GM21423 (cell line): Measurements from ENCODE around the gene MIPOL1.

Experiments
- ATAC-seq: cut with Tn5 transposase; IDR thresholded peaks from one replicate; pipeline ENCODE4 v1.9.1; 2021; ENCODE audit warnings: mild to moderate bottlenecking, moderate library complexity; ENCODE audit not compliant: unreplicated experiment

The MIPOL1 gene

DNA sequence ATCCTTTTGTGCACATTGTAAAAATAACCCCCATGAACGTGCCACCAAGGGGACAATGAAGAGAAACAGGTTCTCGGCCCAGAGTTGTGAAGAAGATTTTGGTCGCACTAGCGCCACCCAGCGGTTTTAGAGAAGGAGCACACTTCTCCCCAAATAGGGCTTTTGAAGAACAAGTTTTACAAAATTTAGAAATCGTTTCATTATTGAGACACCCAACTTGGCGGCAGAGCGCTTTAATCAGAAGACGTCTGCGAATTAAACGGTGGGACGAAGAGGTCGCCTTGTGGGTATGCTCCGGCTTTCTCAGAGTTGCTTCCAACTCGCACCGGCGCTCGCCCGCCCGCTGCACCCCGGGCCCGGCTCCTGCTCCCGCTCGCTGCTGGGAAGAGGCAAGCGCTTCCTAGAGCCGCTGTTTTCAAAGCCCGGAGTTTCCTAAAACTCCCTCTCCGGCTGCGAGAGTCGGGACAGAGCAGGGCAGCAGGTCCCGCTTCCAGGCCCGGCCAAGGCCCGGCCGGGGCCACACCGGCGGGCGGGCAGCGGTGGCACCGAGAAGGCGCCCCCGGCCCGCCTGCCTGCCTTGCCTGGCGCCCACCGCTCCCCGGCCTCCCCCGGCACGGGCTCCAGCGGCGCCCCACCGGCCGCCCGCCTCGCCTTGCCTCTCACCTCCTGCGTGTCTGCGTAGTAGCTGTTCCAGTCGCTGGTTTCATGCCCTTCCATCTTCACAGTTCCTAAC, 396.7 kb downstream of the MIPOL1 start:
- no peak for ATAC-seq

DNA sequence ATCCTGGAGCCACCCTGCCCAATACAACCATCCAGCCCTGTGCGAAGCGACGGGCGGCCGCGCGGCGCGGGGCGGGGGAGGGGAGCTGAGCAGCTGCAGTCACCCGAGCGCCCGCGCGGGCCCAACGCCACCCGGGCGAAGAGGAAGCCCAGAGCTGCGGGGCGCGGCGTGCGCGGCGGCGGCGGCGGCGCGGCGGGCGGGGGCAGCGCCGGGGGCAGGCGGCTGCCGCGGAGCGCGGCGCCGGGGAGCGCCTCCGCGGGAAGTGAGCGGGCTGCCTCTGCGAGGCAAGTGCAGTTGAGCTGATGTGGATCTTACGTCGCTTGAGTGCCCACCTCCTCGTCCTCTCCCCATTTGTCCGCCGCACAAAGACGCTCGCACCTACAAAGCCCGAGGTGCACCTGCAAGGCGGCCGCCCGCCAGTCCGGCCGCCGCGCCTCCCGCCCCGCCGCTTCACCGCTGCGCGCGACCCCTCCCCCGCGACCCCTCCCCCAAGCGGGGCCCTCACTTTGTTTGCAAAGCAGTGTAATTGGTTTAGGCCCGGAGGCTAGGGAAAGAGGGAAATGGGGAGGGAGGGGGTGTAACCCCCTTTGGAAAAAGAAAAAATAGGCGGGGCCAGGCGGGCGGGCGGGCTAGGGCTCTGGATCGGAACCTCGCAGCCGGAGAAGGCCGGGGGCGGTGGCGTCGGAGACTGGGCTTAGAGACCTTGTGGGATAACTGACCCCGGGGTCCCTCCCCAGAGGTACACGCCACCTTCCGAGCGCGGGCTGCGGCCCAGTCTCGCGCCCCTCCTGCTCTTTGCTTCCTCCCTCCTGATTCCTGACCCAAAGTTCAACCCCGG, 397.5 kb downstream of the MIPOL1 start, which contains the start of the genes FOXA1 and TTC6:
Gene FOXA1, minus strand, starts transcription at position 279 of the 838 bp plus-strand sequence. Its CDS starts 277 bp downstream, at position 2.
Gene TTC6, plus strand, starts transcription at position 659 of the 838 bp plus-strand sequence. CDS start 26,436 bp downstream, outside the sequence.
- ATAC-seq = no peak

DNA sequence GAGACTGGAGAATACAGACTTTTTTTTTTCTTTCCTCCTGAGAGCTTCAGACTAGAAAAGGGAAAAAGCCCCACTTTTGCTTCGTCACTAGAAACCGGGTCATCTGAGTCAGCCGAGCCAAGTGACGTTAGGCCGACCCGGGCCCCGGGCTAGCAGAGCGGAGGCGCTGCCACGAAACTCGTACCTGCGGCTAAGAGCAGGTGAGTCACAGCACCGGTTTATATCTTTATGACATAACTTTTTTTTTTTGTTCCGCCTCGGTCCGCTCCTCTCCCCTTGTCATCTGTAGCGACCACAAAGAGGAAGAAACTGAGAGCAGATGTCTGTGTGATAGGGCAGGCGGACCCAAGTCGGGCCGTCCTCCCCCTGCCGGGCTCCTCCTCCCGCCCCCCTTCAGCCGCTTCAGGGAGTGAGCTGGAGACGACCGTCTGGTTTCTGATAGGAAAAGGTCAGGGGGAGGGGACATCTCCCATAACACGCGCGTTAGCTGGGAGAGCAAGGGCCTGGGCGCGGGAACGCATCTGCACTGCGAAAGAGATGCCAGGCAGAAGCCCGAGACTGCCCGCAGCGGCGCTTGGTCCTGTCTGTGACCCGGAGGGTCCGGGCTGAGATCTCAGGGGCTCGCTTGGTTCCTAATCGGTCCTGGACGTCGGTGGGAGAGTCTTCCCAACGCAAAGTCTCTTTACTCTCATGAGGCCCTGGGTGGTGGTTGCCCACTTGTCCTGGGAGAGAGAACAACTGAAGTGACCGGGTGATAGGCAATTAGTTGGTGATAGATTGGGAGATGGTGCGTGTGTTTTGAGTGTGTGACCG, 398.3 kb downstream of the MIPOL1 start:
- ATAC-seq = peak; percentile 73

DNA sequence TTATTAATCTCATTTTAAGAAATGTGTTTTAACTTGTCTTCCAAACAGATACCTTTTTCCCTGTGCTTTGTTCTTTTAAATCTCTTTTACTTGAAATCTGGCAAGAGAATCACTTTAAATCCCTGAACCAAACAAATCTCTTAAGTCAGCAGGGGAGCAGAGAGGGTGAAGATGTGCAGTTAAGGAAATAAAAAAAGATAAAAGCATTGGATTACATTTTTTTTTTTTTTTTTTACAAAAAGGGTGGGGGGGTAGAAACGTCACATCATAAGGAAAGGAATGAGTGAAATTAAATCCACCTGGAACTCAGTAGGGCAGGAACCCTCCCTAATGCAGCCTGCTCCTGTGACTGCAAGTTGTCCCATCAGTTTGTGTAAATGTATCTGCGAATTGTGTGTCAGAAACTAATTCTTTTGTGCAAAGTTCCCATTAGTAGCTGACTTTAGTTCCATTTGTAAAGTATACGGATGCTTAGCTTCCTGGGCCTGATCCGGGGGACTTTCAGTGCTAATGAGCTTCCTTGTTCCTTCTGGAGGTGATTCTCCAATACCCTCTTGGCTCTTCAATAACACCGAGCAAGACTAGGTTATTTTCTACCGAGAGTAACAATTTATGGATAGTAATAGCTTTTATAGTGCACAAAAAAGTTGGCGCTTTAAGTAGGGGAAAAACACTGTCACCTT, 399.2 kb downstream of the MIPOL1 start:
- ATAC-seq = no peak

DNA sequence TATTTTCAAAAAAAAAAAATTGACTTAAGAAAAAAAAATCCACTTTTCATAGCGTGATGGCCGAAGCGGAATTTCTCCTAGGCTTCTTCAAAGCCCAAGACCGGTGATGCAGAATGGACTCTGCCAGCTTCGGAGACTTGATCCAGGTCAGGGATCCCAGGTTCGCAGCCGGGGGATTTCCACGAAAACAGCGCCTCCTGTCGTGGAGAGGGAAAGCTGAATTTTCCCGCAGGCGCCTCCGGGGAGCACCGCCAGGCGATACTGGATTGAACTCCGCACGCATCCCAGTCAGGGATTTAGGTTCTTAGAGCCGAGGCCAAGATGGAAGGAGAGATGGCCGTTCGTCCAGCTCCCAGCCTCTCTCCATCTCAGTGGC, 399.8 kb downstream of the MIPOL1 start:
- ATAC-seq = no peak

DNA sequence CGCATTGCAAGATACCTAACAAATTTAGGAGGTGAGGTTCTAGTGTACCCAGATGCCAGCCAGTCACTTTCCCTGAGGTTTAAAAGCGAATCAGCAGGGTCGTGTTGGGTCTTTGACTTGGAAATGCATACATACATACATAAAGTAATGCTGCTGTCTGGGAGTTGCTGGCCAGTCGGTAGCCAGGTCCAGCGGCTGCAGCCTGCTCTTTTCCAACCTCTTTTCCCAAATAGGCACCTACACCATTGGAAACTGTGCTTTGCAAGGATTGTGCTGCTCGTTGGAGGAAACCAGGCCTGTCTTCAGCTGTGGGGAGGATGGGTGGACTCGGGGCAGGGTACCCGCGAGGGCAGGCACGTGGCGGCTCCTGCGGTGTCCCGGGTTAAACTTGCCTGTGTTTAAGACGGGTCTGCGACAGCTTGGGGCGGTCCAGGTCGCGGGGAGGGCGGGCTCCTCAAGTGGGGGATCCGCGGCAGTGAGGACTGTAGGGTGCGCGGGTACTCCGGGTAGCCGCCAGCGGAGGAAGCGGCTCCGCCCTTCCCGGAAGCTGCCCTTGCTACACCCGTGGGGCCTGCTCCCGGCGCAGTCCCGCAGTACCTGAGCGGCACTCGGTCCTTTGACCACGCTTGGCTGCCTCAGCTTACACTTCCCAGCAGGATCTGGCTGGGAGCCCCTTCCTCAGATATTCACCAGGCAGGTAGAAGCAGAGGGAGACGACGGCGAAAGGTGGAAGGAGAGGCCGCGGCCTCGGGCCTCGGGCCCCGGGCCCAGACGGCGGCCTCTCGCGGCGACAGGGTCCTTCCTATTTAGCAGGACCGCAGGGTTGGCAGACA, 400.4 kb downstream of the MIPOL1 start:
- ATAC-seq = no peak

DNA sequence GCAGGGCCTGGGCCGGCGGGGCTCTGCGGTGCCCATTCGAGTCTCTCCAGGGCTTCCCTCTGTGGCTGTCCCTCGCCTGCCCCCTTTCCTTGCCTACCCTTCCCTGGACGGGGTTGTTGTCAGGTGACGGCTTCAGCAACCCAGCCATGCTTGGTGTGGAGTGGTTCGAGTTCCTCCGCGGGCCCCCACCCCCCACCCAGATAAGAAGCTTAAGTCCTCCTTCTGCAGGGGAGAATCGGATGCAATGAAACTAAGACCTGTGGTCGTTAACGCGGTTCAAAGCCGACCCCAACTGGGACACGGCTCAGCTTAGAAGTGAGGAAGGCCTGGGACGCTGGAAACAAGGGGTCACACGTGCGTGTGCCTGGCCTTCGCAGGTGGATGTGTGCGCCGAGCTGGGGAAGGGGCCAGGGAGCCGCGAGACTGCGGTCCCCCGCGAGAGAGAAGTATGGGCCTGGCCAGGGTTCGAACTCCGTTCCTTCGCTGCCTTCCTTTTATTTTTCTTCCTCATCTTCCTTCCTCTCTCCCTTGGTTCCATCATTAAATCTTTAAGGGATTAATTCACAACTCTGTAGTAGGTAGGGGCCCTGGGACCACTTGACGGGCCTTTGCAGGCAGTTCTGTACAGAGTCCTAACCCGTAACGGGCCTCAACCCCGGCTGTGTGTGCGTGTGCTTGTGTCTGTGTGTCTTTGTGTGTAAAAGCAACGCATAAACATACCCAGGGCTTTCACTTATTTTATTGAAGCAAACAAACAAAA, 401.2 kb downstream of the MIPOL1 start:
- no peak for ATAC-seq

- no peak for ATAC-seq
Measured at GRCh38 chr14:37599507-37600368, 402.0 kb downstream of the MIPOL1 start.

- ATAC-seq = no peak
Measured at GRCh38 chr14:37600880-37601741, 403.4 kb downstream of the MIPOL1 start.

DNA sequence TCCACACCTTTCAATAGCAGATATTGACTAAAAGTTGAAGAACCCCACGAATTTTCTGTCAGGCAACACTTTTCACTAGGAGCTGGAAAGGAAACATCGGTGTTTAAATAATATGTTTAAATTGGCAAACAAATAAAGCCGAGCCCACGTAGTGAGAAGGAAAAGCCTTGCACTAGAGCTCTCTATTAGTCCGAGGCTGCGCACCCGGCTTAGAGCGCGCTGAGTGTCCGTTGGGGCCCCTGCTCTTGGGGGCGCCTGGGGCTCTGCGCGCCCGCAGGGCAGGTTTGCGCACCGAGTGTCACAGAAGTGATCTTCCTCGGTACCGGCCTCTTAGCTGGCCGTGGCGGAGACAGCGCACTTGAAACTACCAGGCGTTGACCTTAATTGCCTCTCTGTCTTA, 404.1 kb downstream of the MIPOL1 start:
- no peak for ATAC-seq
